Kidney epithelial cell (primary cell): Measurements from ENCODE around the gene GMCL2. TPM values are rescaled to one million over a fixed set of nuclear protein-coding genes. Genes with fewer than 3 reads are reported as not detected.

Experiments used
- DNase-seq: peaks from one replicate; pipeline ENCODE4 v3.0.0-alpha.2; 2010; ENCODE audit warnings: low read depth
- H3K27me3 ChIP-seq: 2 replicates; pipeline ENCODE4 v1.6.0; 2011; ENCODE audit warnings: low read length; ENCODE audit not compliant: control insufficient read depth, insufficient read depth
- H3K36me3 ChIP-seq: 2 replicates; pipeline ENCODE4 v1.5.1; 2011; ENCODE audit warnings: low read length; ENCODE audit not compliant: control insufficient read depth, insufficient read depth
- H3K4me3 ChIP-seq: 2 replicates; pipeline ENCODE4 v1.5.1; 2011; ENCODE audit warnings: low read depth, mild to moderate bottlenecking, control low read depth, low read length
- CTCF ChIP-seq: IDR thresholded peaks from 2 replicates; pipeline ENCODE4 v1.5.1; 2011; ENCODE audit warnings: mild to moderate bottlenecking, moderate library complexity, low read length, control low read depth, inconsistent platforms; ENCODE audit not compliant: insufficient read depth, poor library complexity, severe bottlenecking
- total RNA-seq: library from RNA; depleted of rRNA; stranded (reverse); fragments of >200 nt; gene quantifications from 2 replicates; pipeline ENCODE4 v1.2.3, GENCODE V29; 2015

GMCL2 gene
- total RNA-seq, 1 donor from 2014 or later: not detected

- no peak for TF ChIP-seq CTCF
- H3K4me3 ChIP-seq: no peak overlapping the region
- no peak for DNase-seq
- H3K36me3 ChIP-seq: peaks cover 3% of the 10 kb centered on the region
- no peaks in the 10 kb centered on the region for H3K27me3 ChIP-seq
Observed at GRCh38 chr5:178225174-178225573, 38.0 kb upstream of the GMCL2 start.

GRCh38 chr5:178224403-178224802, 37.2 kb upstream of the GMCL2 start:
- no peak for TF ChIP-seq CTCF
- Histone ChIP-seq H3K36me3 (peaks cover 2% of the 10 kb centered on the region), H3K27me3 (no peaks in the 10 kb centered on the region), H3K4me3 (no peak overlapping the region)
- DNase-seq: no peak

- Histone ChIP-seq H3K27me3 (no peaks in the 10 kb centered on the region), H3K4me3 (no peak overlapping the region), H3K36me3 (peaks cover 2% of the 10 kb centered on the region)
- no peak for DNase-seq
- no peak for TF ChIP-seq CTCF
Observed at GRCh38 chr5:178223828-178224335, 36.7 kb upstream of the GMCL2 start.

- H3K4me3 ChIP-seq: no peak overlapping the region
- H3K27me3 ChIP-seq: no peaks in the 10 kb centered on the region
- no peak for DNase-seq
- peaks cover 2% of the 10 kb centered on the region for H3K36me3 ChIP-seq
- TF ChIP-seq CTCF: no peak
Observed at GRCh38 chr5:178223196-178223773, 36.1 kb upstream of the GMCL2 start.

- no peak overlapping the region for H3K4me3 ChIP-seq
- no peak for TF ChIP-seq CTCF
- no peak for DNase-seq
- no peaks in the 10 kb centered on the region for H3K27me3 ChIP-seq
- no peaks in the 10 kb centered on the region for H3K36me3 ChIP-seq
Observed at GRCh38 chr5:178222292-178222691, 35.1 kb upstream of the GMCL2 start.

- no peak for DNase-seq
- no peak for TF ChIP-seq CTCF
- H3K36me3 ChIP-seq: no peaks in the 10 kb centered on the region
- no peak overlapping the region for H3K4me3 ChIP-seq
- no peaks in the 10 kb centered on the region for H3K27me3 ChIP-seq
Observed at GRCh38 chr5:178221853-178222252, 34.7 kb upstream of the GMCL2 start.
